ENCODE results near the gene MGLL.

Gene MGLL

DNA sequence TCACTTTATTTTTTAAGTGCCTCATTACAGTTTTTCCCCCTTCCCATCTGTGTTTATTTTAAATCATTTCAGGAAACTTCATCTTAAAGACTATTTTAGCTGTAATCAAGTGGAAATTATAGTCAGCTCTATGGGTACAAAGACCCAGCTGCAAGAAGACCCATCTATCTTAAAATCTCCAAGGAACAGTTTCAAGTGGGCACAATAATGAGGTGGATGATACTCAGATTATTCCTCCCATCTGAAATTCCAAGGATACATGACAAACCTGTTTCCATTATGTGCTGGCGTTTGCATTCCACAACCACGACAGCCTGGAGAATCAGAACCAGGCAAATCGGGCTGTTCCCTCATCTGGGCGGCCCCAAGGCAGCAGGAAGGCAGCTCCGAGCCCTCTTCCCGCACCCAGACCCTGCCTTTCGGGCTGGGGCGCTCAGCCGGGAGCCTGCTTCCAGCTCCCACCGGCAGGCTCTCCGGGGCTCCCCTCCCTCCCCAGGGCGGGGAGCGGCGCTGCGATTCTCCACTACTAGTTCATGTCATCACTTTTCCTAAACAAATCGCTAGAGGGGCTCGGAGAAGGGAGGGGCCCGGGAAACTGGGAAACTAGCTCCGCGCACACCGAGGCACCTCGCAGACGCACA, at the start of gene MGLL:
MGLL (minus strand) TSS at position 475 of the 641 bp plus-strand sequence; CDS start at position 278, 197 bp downstream.
- in situ Hi-C loops (cut with MboI; ENCODE audit: low sequenced_read_pairs), result no loop called here

DNA sequence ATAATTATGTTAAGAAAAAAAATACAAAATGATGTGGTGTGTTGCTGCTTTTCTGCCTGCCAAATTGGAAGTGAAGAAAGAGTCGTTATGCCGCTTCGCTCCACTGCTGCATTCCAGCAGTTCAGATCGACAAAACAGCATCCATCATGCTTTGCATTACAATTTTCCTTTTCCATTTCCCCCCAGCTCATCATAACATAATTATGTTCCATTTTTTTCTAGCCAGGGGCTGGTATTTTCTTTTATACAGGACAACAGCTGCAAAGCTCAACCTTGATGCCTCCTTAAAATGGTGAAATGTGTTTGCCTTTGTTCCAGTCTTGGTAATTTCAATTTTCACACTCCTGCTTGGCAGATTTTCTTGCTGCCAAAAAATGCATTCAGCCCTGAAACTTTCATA, 47.8 kb upstream of the MGLL start:
- in situ Hi-C loops (cut with MboI; ENCODE audit: low sequenced_read_pairs), result no loop called here

DNA sequence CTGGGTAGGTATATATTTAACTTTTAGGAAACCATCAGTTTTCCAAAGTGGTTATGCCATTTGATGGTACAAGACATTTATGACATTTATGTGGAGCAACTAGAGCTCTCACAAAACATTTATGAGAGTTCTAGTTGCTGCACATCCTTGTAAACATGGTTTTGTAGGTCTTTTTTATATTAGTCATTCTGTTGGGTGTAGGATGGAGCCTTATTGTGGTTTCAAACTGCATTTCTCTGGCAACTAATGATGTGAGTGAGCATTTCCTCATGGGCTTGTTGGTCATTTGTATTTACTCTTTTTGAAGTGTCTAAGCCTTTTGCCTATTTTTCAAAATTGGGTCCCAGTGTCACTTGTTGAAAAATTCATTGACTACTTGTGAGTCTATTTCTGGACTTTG, 45.7 kb upstream of the MGLL start:
- in situ Hi-C loops (cut with MboI; ENCODE audit: low sequenced_read_pairs), result no loop called here

DNA sequence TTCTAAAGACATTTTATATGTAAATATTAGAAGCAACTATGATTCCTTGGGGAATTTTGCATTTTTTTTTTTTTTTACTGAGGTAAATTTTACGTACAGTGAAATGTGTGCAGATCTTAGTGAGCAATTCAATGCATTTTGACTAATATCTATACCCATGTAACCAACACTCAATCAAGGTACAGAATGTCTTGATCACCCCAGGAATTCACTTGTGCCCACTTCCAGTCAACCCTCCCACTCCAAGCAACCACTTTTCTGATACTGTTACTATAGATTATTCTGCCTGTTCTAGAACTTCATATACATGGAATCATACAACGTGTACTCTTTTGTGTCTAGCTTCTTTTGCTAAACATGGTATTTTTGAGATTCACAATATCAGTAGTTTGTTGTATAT, 45.1 kb upstream of the MGLL start:
- in situ Hi-C loops (cut with MboI; ENCODE audit: low sequenced_read_pairs), result no loop called here

DNA sequence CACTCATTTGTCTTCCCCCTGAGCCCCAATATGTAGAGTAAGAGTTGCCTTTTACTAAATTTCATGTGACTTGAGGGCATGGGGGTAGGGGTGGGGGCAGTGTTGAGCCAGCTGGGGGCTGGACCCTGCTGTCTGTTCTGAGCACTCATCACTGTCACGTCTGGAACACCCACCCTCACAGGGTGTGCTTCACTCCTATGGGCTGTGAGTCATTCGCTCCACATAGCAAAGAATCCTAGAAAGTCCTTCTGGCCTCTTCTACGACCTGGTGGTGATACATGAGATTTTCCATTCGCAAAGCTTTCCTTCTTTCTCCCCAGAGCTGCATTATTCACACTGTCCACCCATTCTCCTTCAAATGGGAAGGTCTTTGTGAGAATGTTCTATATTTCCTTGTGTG, 43.6 kb upstream of the MGLL start:
- in situ Hi-C loops (cut with MboI; ENCODE audit: low sequenced_read_pairs), result no loop called here

DNA sequence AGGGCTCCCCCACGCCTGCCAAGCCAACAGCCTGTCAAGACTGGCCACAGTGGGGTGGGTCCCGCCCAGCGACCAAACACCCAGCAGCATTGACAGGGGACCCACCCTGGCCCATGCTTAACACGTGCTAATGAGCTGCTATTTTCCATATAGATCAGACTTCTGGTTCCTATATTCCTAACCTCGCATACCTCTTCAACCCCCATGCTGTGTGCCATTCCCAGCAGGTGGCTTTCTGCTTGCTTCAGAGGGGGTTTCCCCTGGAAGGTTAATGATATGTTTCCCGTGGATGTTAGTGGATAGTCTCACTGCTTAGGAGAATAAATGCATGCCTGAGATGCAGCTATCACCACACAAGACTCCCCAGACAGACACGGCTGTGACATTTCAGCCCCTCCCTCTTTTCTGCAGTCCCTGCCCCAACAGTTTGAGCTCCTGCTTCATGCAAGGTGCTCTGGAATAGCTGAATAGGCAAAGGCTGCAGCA, 37.9 kb upstream of the MGLL start:
- in situ Hi-C loops (cut with MboI; ENCODE audit: low sequenced_read_pairs), result no loop called here

DNA sequence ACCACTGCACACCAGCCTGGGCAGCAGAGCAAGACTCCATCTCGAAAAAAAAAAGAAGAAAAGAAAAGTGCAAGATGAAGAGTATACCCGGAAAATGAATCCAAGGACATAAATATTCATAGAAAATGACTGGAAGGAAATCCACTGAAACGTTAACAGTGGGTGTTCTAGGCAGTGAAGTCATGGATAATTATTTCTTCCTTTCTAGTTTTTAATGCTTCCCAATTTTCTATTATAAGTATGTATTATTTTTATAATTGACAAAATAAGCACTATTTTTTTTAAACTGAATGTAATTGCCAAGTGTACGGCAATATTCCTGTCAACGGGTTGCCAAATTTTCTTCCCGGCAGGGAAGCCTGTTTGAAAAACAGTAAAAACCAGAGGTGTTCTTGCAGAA, 37.4 kb upstream of the MGLL start:
- in situ Hi-C loops (cut with MboI; ENCODE audit: low sequenced_read_pairs), result no loop called here

DNA sequence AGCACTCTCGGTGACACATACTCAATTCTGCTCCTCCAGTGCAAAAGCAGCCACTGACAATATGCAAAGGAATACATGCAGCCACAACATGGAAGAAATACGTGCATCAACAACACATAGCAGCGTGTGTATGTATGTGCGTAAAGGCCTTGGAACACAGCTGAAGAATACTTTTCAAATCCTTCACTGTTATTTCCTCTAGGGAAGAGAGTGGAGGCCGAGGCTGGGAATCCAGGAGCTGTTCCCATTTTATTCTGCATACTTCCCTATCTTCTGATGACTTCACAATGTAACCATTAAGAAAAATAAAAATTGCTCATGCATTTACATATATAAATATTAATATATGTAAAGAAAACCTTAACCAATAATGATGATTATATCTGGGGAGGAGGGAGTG, 36.6 kb upstream of the MGLL start:
- in situ Hi-C loops (cut with MboI; ENCODE audit: low sequenced_read_pairs), result no loop called here

DNA sequence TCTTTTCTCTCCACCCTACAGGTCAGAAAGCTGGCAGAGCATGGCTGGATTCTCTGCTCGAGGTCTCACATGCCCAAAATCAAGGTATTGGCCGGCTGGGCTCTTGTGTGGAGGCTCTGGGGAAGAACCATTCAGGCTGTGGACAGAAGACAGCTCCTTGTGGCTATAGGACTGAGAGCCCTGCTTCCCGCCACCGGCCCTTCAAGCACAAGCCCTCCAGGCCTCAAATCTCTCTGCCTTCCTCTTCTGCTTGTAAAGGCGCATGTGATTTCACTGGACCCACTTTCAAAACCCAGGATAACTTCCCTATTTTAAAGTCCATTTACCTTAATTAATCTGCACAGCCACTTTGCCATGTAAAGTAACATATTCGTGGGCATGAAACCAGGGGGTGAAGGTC, 36.2 kb upstream of the MGLL start:
- in situ Hi-C loops (cut with MboI; ENCODE audit: low sequenced_read_pairs), result no loop called here

DNA sequence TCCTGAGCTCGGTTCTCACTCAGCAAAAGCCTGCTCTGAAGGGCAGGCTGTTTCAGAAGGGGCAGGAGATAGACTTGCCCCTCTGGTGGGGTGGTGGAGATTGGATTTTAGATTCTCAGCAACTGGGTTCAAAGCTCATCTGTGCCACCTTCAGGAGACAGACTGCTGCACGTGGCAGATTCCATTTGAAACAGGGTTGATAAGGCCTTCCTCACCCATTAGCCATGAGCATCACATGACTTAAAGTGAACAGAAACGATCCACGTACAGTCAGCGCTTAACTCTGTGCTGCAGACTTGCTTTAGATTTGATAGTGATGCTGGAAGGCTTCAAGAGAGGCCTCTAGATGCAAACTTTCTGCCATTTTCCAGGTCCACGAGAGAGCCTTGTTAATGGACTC, 35.0 kb upstream of the MGLL start:
- in situ Hi-C loops (cut with MboI; ENCODE audit: low sequenced_read_pairs), result no loop called here

DNA sequence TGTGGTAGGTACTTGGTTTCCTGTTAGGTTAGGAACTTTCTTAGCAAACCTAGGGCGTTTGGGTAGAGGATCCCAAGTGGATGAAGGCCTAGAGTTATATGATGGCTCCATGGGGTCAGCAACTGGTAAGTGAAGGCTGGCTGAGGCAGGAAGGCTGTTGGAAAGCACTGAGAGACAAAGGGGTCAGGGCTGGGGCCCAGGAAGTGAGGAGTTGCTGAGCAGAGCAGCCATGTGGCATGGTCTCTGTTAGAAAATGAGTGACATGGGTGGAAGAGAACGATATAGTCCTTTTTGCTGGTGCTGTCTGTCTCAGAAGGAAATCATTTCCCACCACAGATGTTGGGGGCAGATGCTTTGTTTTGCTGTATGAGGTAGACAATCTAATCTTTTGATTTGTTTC, 34.5 kb upstream of the MGLL start:
- in situ Hi-C loops (cut with MboI; ENCODE audit: low sequenced_read_pairs), result no loop called here

DNA sequence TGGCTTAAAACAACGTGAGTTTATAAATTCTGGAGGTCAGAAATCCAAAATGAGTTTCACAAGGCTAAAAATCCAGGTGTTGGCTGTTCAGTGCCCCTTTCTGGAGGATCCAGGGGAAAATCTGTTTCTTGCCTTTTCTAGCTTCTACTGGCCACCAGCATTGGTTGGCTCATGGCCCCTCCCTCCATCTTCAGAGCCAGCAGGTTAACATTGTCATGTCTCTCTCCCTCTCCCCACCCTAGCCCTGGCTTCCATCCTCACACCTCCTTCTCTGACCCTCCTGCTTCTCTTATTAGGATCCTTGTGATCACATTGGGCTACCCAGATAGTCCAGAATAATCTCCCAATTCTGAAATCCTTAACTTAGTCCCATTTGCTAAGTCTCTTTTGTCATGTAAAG, 32.9 kb upstream of the MGLL start:
- in situ Hi-C loops (cut with MboI; ENCODE audit: low sequenced_read_pairs), result no loop called here

DNA sequence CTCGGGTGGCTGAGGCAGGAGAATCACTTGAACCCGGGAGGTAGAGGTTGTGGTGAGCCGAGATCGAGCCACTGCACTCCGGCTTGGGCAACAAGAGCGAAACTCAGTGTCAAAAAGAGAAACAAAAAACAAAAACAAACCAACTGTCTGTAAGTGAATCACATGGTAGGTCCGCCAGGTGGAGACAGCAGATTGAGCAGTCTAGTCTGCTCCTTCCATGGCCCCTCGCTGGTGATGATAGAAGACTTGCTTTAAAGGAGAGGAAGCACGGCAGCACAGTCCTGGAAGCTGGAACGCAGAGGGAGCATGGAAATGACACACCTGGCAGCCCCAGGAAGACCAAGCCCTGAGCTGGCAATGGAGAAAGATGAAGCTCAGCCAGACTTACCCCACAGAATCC, 31.4 kb upstream of the MGLL start:
- in situ Hi-C loops (cut with MboI; ENCODE audit: low sequenced_read_pairs), result no loop called here

DNA sequence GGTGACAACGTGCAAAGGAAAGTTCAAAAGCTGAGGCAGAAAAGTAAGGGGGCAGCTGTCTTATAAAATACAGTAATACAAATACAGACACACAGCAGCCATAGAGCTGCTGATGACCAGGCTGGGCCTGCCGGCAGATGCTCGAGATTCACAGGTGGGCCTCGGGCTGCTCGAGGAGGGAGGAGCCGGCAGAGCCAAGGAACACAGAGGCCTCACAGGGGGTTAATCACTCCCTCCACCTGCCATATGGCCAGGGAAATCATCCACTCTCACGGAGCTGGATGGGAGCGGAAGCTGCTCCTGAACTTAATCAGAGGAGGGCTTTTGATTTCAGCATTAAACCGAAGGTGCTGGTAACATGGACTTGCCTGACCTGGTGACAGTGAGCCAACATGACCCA, 29.6 kb upstream of the MGLL start:
- in situ Hi-C loops (cut with MboI; ENCODE audit: low sequenced_read_pairs), result no loop called here

DNA sequence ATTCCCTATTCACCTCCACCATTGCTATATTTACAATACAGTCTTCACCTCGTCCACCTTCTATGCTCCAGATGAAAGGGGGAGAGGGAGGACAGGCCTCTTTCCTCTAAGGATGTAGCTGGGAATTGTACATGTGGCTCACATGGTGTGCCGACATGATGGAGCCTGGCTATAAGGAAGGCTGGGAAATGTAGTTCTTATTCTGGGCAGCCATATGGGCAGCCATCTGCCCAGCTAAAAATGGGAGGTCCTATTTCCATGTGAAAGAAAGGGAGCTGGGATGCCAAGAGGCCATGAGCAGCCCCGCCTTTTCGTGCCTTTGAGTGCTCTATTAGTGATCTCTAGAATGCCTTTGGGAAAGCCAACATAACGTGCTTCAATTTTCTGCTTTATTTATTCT, 27.1 kb upstream of the MGLL start:
- in situ Hi-C loops (cut with MboI; ENCODE audit: low sequenced_read_pairs), result no loop called here

DNA sequence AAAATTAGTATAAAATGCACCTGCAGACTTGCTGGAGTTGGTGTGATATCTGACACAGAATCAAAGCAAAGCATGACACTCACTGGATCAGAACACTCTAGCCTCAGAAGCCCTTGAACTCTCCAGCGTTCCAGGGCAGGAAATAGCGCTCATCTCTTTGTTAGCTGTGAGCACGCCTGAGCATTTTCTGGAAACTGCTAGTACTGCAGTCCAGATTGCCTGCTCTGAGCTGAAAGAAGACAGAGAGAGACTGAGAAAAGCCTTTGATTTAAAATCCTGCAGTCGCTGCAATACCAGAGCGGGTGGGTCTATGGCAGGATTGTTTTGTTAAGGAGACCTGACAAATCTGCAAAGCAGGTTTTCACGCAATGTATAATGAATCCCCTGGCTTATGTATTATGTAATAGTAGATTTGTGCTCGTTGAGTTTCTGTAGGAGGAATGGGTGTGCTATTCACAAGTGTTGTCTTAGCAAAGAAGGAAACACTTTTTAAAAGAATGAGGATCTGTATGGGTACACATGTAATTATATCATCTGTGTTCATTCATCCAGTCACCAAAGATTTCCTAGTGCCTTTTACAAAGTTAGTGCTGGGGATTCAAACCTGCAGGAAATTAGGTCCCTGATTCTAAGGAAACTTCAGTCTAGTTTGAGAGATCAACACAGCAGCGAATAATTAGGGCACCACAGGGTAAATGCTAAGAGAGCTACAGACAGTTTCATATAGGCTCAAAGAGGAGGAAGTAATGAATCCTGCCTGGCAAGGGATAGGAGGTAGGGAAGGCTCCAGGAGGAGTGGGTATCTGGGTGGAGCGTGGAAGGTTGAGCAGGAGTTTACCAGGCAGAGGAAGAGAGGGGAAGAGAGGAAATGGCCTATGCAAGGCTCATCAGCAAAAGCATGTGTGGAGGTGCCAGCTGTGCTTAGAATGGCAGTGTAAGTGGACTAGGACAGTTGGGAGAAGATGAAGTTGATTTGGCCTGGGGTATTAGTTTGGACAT, 26.1 kb upstream of the MGLL start:
- in situ Hi-C loops (cut with MboI; ENCODE audit: low sequenced_read_pairs), result no loop called here

DNA sequence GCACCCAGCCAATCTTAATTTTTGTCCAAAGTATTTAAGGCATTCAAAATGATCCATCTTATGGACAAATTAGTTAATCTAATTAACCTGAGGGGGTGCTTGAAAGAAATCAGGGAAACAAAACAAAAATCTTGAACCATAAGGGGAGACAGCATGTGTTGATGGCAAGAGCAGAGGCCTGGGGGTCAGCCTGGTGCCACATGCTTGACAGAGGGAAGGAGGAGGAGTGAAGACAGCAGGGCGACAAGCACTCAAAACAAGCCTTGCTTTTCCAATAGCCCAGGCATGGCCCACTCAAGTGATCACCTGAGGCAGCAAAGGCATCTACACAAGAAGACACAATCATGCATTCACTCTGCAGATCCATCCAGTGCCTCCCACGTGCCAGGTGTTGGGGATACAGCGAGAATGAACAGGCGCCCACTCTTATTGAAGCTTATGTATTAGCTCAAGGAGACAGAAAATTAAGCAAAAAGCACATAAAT, 25.0 kb upstream of the MGLL start:
- in situ Hi-C loops (cut with MboI; ENCODE audit: low sequenced_read_pairs), result no loop called here

DNA sequence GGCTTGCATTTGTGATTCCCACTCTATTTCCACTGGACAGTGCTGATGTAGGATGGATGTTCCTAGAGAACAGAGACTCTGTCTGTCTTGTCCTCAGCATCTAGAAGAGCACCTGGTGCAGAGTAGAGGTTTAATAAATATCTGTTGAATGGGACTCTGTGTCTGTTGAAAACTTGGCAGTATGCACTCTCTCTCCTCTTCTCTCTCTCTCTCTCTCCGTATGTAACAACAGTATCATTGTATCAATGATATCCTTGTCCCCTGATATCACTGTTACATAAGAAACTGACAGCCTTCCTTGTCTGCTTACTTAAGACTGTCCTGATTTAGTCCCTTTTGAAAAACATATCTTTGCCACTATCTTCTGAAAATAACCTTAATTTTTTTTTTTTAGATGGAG, 24.3 kb upstream of the MGLL start:
- in situ Hi-C loops (cut with MboI; ENCODE audit: low sequenced_read_pairs), result no loop called here

DNA sequence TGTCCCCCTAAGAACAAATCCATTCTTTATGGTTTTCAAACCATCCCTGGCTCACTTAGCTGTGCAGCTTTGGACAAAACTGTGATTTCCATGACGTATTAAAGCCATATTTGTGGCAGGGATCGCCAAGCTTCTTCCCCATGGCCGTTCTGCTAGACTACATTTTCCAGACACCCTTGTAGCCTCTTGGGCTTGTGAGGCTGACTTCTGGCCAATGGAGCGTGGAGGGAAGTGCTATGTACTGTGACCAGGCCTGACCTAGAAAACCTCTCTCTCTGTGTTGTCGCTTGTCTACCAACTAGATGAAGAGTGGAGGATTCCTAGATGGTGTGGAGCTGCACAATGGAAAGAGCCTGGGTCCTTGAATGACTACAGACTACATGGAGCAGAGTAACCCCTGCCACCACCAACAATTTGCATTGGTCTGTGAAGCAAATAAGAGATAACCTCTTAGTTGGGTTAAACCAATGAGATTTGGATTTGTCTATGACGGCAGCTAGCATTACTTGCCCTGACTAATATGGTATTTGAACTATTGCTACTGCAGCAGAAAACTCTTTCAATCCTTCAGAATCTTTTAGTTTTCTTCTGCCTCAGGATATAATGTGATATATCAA, 22.1 kb upstream of the MGLL start:
- in situ Hi-C loops (cut with MboI; ENCODE audit: low sequenced_read_pairs), result no loop called here

DNA sequence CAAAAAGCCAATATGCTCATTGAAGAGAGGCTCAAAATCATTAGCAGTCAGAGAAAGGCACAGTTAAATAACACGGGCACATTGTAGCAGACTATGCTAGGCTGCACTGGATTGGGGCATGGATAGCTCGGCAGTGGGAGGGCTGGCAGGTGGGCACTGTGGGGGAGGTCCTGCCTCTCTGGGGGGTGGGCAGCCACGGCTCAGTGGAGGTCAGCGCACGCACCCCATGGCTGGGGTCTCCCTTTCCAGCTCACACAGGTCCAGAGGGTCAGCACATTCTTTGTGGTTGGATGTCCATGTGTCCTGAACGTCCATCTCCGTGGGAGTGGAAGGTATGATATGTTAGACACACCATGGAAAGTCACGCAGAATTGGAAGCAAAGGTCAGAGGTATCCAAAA, 18.4 kb upstream of the MGLL start:
- in situ Hi-C loops (cut with MboI; ENCODE audit: low sequenced_read_pairs), result no loop called here

DNA sequence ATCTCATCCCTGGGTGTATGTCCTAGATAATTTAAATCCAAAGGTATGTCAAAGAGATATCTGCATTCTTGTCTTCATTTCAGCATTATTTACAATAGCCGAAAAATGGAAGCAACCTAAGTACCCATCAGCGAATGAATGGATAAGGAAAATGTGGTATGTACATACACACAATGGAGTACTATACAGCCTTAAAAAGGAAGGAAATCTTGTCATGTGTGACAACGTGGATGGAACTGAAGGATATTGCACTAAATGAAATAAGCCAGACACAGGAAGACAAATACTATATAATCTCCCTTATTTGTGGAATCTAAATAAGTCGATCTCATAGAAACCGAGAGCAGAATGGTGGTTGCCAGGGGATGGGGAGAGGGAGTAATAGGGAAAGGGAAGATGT, 16.8 kb upstream of the MGLL start:
- in situ Hi-C loops (cut with MboI; ENCODE audit: low sequenced_read_pairs), result no loop called here
